Mesendoderm (in vitro differentiated cells): ENCODE results near the gene PIP5K1B.

ENCODE experiments used
- DNase-seq: peaks from one replicate; pipeline ENCODE4 v3.0.0; 2013
- H2AK5ac ChIP-seq: 2 replicates; pipeline ENCODE4 v1.6.1; 2013; ENCODE audit warnings: low read length, inconsistent platforms
- H2BK120ac ChIP-seq: 2 replicates; pipeline ENCODE4 v1.6.1; 2013; ENCODE audit warnings: low read depth, mild to moderate bottlenecking, low read length, moderate library complexity, mixed read lengths
- H2BK15ac ChIP-seq: replicated peaks from 2 replicates; pipeline ENCODE4 v1.6.1; 2013; ENCODE audit warnings: low read depth, mild to moderate bottlenecking, moderate library complexity
- H2BK5ac ChIP-seq: 2 replicates; pipeline ENCODE4 v1.6.1; 2013; ENCODE audit warnings: low read length, inconsistent platforms
- H3K18ac ChIP-seq: 2 replicates; pipeline ENCODE4 v1.6.1; 2013; ENCODE audit warnings: mild to moderate bottlenecking, low read length, mixed read lengths
- H3K23ac ChIP-seq: one replicate; pipeline ENCODE4 v1.6.1; 2013; ENCODE audit warnings: low read length
- H3K27ac ChIP-seq: 2 replicates; pipeline ENCODE4 v1.5.1; 2013; ENCODE audit warnings: low read depth, mild to moderate bottlenecking, inconsistent platforms, low read length, moderate library complexity
- H3K27me3 ChIP-seq: 2 replicates; pipeline ENCODE4 v1.6.1; 2013; ENCODE audit warnings: low read length, control low read depth, mild to moderate bottlenecking, inconsistent platforms; ENCODE audit not compliant: insufficient read depth, poor library complexity
- H3K36me3 ChIP-seq: 2 replicates; pipeline ENCODE4 v1.6.1; 2013; ENCODE audit warnings: low read length, inconsistent platforms; ENCODE audit not compliant: control insufficient read depth, insufficient read depth
- H3K4ac ChIP-seq: one replicate; pipeline ENCODE4 v1.6.1; 2013; ENCODE audit warnings: low read depth, mild to moderate bottlenecking, low read length, moderate library complexity
- H3K4me1 ChIP-seq: 2 replicates; pipeline ENCODE4 v1.6.1; 2013; ENCODE audit warnings: low read depth, low read length, inconsistent platforms; ENCODE audit not compliant: control insufficient read depth
- H3K4me2 ChIP-seq: 2 replicates; pipeline ENCODE4 v1.6.1; 2013; ENCODE audit warnings: low read length
- H3K4me3 ChIP-seq: 2 replicates; pipeline ENCODE4 v1.5.1; 2013; ENCODE audit warnings: mild to moderate bottlenecking, low read length
- H3K56ac ChIP-seq: one replicate; pipeline ENCODE4 v1.6.1; 2013; ENCODE audit warnings: low read length
- H3K79me1 ChIP-seq: 2 replicates; pipeline ENCODE4 v1.6.1; 2013; ENCODE audit warnings: low read length, inconsistent platforms
- H3K79me2 ChIP-seq: 2 replicates; pipeline ENCODE4 v1.6.1; 2013; ENCODE audit warnings: mild to moderate bottlenecking, low read length; ENCODE audit not compliant: control insufficient read depth, insufficient read depth
- H3K9ac ChIP-seq: 2 replicates; pipeline ENCODE4 v1.6.1; 2013; ENCODE audit warnings: low read length, inconsistent platforms
- H4K5ac ChIP-seq: one replicate; pipeline ENCODE4 v1.6.1; 2013; ENCODE audit warnings: low read length
- H4K8ac ChIP-seq: one replicate; pipeline ENCODE4 v1.6.1; 2013; ENCODE audit warnings: low read depth, mild to moderate bottlenecking, control low read depth, low read length, moderate library complexity
- WGBS: extraction: QIAGEN DNeasy Blood & Tissue Kit; methylation state at CpG from one replicate; pipeline ENCODE4 v1.1.7; 2013; ENCODE audit warnings: low lambda C conversion rate, missing lambda C conversion rate; ENCODE audit not compliant: insufficient coverage; ENCODE audit errors: extremely low coverage; 5-methylcytosine and 5-hydroxymethylcytosine counted together

The PIP5K1B gene

GRCh38 chr9:68942790-68943189 is 237.8 kb downstream of the PIP5K1B start:
- Histone ChIP-seq H2BK5ac (no peak overlapping the region), H3K23ac (no peak overlapping the region)

GRCh38 chr9:68947015-68947414 is 242.0 kb downstream of the PIP5K1B start:
- Histone ChIP-seq H4K5ac (no peak overlapping the region), H3K23ac (no peak overlapping the region), H3K79me1 (no peaks in the 10 kb centered on the region), H3K27me3 (no peaks in the 10 kb centered on the region), H3K56ac (no peak overlapping the region), H2BK120ac (no peak overlapping the region), H3K4me2 (no peak overlapping the region), H3K18ac (no peak overlapping the region), H3K4me3 (no peak overlapping the region), H4K8ac (no peak overlapping the region), H3K36me3 (no peaks in the 10 kb centered on the region), H3K4ac (no peak overlapping the region), H2BK15ac (no peak overlapping the region), H3K9ac (no peak overlapping the region), H2AK5ac (no peak overlapping the region), H3K27ac (no peak overlapping the region), H3K4me1 (peaks cover 12% of the 10 kb centered on the region), H3K79me2 (no peaks in the 10 kb centered on the region), H2BK5ac (no peak overlapping the region)
- no CpG with 5 or more reads among the region's 4 CpGs for WGBS
- peak; percentile 13 for DNase-seq

More at GRCh38 chr9:68942790-68943189, 237.8 kb downstream of the PIP5K1B start:
- Histone ChIP-seq H3K9ac (no peak overlapping the region), H3K4me1 (peaks cover 6% of the 10 kb centered on the region), H3K4me2 (no peak overlapping the region), H3K79me2 (no peaks in the 10 kb centered on the region), H3K56ac (no peak overlapping the region), H2BK120ac (no peak overlapping the region), H2AK5ac (no peak overlapping the region), H4K5ac (no peak overlapping the region), H3K36me3 (no peaks in the 10 kb centered on the region), H3K79me1 (no peaks in the 10 kb centered on the region), H3K27ac (no peak overlapping the region), H2BK15ac (no peak overlapping the region), H3K18ac (no peak overlapping the region), H3K4ac (no peak overlapping the region), H4K8ac (no peak overlapping the region), H3K4me3 (no peak overlapping the region), H3K27me3 (no peaks in the 10 kb centered on the region)
- WGBS, result no CpG with 5 or more reads among the region's 3 CpGs
- no peak for DNase-seq

GRCh38 chr9:68947842-68948569 is 243.0 kb downstream of the PIP5K1B start:
- H2BK120ac ChIP-seq, result no peak overlapping the region
- no CpG with 5 or more reads among the region's 3 CpGs for WGBS
- no peak overlapping the region for H3K4me2 ChIP-seq
- no peak overlapping the region for H3K4me3 ChIP-seq
- no peak overlapping the region for H3K9ac ChIP-seq
- no peak overlapping the region for H3K18ac ChIP-seq
- H2BK5ac ChIP-seq, result no peak overlapping the region
- no peak overlapping the region for H3K23ac ChIP-seq
- H3K79me1 ChIP-seq, result no peaks in the 10 kb centered on the region
- no peaks in the 10 kb centered on the region for H3K27me3 ChIP-seq
- H3K56ac ChIP-seq, result no peak overlapping the region
- H3K27ac ChIP-seq, result no peak overlapping the region
- no peak overlapping the region for H2BK15ac ChIP-seq
- no peak overlapping the region for H4K5ac ChIP-seq
- DNase-seq, result peak; percentile 65
- peaks cover 12% of the 10 kb centered on the region for H3K4me1 ChIP-seq
- H2AK5ac ChIP-seq, result no peak overlapping the region
- H4K8ac ChIP-seq, result no peak overlapping the region
- H3K4ac ChIP-seq, result no peak overlapping the region
- H3K79me2 ChIP-seq, result no peaks in the 10 kb centered on the region
- H3K36me3 ChIP-seq, result no peaks in the 10 kb centered on the region

GRCh38 chr9:68949271-68950000 is 244.4 kb downstream of the PIP5K1B start:
- H3K4me2 ChIP-seq, result no peak overlapping the region
- H3K9ac ChIP-seq, result no peak overlapping the region
- H3K79me1 ChIP-seq, result no peaks in the 10 kb centered on the region
- H3K18ac ChIP-seq, result peak overlapping the region; percentile 69
- no peak overlapping the region for H3K56ac ChIP-seq
- no peak overlapping the region for H2BK15ac ChIP-seq
- H3K27ac ChIP-seq, result no peak overlapping the region
- no peak overlapping the region for H3K23ac ChIP-seq
- no peaks in the 10 kb centered on the region for H3K27me3 ChIP-seq
- no peaks in the 10 kb centered on the region for H3K79me2 ChIP-seq
- no peak overlapping the region for H4K8ac ChIP-seq
- no peak overlapping the region for H3K4me3 ChIP-seq
- H3K4ac ChIP-seq, result no peak overlapping the region
- no peak overlapping the region for H4K5ac ChIP-seq
- no peak overlapping the region for H2BK120ac ChIP-seq
- no peak overlapping the region for H2BK5ac ChIP-seq
- no peak for DNase-seq
- H3K36me3 ChIP-seq, result no peaks in the 10 kb centered on the region
- peaks cover 12% of the 10 kb centered on the region for H3K4me1 ChIP-seq
- H2AK5ac ChIP-seq, result no peak overlapping the region
- WGBS, result no CpG with 5 or more reads among the region's 13 CpGs

GRCh38 chr9:68950188-68950587 is 245.1 kb downstream of the PIP5K1B start:
- Histone ChIP-seq H2BK120ac (no peak overlapping the region), H3K27me3 (no peaks in the 10 kb centered on the region)

More at GRCh38 chr9:68950188-68950587, 245.1 kb downstream of the PIP5K1B start:
- H3K18ac ChIP-seq, result no peak overlapping the region
- DNase-seq, result no peak
- H3K79me2 ChIP-seq, result no peaks in the 10 kb centered on the region
- H3K27ac ChIP-seq, result no peak overlapping the region
- no peak overlapping the region for H3K4me2 ChIP-seq
- no peaks in the 10 kb centered on the region for H3K36me3 ChIP-seq
- H2AK5ac ChIP-seq, result peak overlapping the region; percentile 64
- no peak overlapping the region for H3K23ac ChIP-seq
- H3K56ac ChIP-seq, result peak overlapping the region; percentile 40
- WGBS, result no CpG with 5 or more reads among the region's 4 CpGs
- no peak overlapping the region for H3K9ac ChIP-seq
- no peak overlapping the region for H4K5ac ChIP-seq
- peak overlapping the region; percentile 54 for H2BK5ac ChIP-seq
- no peak overlapping the region for H2BK15ac ChIP-seq
- no peaks in the 10 kb centered on the region for H3K79me1 ChIP-seq
- H3K4me3 ChIP-seq, result no peak overlapping the region
- peaks cover 12% of the 10 kb centered on the region for H3K4me1 ChIP-seq
- H3K4ac ChIP-seq, result no peak overlapping the region
- no peak overlapping the region for H4K8ac ChIP-seq
